GM18520 (cell line): Measurements from ENCODE around the gene INSR.
"Not testable (repeated sequence)": the region's sequence is repeated elsewhere in the genome, so short reads cannot be mapped to it uniquely, and the experiment has no call there.

Experiments
- ATAC-seq: cut with Tn5 transposase; IDR thresholded peaks from one replicate; pipeline ENCODE4 v1.9.1; 2021; ENCODE audit not compliant: unreplicated experiment

Gene INSR

GRCh38 chr19:7293762-7294557 is at the start of gene INSR:
INSR (minus strand) TSS chr19:7294414; CDS start chr19:7293891, 523 bp downstream.
- ATAC-seq, result peak; percentile 66

- no peak for ATAC-seq
These were observed 47.9 kb upstream of the INSR start for GRCh38 chr19:7342143-7342542.

DNA sequence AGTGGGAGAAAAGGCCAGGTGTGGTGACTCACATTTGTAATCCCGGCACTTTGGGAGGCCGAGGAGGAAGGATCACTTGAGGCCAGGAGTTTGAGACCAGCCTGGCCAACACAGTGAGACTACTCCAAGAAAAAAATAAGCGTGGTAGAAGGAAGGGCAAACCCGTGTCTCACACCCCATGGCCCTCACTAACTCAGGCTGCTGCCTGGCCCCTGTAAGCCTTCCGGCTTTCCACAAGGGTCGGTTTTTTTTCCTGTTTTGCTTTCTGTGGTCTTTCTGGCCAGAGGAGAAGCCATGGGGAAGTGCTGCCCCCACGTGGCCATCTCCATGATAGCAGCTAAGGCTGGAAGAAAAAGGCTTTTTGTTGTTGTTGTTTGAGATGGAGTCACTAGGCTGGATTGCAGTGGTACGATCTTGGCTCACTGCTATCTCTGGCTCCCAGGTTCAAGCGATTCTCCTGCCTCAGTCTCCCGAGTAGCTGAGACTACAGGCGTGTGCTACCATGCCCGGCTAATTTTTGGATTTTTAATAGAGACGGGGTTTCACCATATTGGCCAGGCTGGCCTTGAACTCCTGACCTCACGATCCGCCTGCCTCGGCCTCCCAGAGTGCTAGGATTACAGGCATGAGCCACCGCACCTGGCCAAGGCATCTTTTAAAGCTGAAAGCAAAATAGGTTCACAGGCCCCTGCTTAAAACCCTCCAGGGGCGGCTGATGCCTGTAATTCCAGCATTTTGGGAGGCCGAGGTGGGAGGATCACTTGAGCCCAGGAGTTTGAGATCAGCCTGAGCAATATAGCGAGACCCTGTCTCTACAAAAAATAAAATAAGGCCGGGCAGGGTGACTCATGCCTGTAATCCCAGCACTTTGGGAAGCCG is 47.0 kb upstream of the INSR start:
- ATAC-seq, result no peak

DNA sequence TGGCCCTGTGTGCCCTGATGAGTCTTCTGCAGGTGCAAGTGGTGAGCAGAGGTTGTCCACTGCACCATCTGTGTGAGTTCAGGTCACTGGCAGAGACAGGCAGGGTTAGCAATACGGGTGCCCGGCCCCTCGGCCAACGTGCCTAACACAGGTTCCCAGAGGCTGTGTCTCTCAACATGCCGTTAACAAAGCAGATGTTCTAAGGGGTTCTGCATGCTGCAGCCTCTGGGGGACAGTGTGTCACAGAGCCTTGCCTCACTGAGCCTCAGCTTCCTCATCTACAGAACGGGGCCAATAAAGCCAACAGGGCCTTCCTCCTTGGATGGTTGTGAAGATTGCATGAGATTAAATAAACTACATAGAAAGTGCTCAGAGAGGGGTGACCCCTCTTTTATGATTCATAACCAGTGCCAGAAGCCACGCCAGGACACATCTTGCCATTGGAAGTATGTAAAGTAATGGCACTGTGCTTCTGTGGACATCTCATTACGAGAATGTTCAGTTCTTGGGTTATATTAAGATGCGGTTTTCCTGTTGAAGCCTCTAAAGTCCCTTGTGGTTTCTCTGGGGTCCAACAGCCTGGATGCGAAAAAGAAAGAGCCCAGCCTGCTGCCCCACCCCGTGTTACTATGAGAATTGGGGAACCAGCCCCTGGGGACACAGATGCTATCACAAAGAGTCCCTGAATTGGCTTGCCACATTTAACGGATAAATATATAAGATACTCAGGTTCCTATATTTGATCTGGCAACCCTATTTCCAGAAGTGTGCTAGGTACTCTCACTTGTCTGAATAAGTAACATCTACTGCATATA is 43.4 kb upstream of the INSR start:
- ATAC-seq, result peak; percentile 61

DNA sequence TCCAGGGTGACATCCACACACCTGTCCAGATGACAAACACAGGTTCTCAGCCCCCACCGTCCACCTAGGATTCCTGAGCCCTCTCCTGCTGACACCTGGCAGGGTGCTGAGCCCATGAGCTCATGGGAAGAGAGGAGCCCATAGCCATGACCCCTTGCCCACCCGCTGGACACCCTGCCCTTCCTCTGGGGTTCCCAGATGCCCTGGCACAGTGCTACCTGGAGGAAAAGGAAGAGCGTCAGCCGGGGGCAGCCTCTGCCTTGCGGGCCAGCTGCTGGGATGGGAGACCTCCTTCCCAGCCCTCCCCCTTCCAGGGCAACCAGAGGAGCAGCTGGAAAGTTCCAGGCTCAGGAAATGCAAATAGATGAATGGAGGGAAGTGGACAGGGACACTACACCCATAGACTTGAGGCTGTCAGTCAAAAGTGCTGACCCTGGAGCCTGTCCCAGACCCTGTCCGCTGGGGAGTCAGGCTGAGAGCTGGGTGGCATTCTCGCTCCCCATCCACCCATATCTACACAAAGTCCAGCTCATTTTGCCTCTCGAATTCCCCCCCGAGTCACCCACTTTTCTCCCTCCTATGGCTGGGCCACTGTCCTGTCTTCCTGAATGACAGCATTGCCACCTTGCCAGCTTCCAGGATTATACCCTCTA is 42.2 kb upstream of the INSR start:
- no peak for ATAC-seq

DNA sequence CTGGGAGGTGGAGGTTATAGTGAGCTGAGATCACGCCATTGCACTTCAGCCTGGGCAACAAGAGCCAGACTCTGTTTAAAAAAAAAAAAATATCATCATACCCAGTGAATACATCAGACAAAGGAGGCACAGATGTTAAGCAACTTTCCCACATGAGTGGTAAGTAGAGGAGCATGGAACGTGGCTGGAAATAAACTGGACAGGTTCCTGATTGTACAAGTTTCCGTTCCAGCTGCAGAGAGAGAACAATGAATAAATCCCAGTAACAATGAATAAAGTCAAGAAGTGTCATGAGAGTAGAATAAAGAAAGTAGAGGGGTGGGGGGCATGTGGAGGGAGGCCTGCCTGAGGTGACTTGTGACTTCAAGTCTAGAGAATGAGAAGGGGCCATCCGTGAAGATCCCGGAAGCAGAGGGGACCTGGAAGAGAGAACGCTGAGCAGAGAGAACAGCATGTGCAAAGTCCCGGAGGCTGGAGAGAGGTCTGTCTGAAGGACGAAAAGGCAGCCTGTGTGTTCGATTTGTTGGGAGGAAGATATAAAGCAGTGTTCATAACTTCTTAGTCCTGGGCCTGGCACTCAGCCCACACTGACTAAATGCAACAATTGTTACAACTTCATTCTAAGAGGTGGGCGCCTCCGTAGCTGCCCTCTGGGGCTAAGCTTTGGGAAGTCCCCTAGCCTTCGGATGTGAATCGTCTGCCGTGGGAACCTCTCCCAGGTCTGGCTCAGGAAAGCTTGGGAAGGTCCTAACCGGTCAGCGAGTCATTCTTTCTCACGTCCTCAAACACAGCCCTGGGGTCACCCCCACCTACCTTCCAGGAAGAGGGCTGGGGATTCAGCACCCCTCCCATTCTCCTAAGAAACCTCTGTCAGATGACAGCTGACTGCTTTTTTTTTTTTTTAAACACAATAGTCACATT is 39.2 kb upstream of the INSR start:
- no peak for ATAC-seq

- ATAC-seq, result no peak
These were observed 37.2 kb upstream of the INSR start for GRCh38 chr19:7331446-7331845.

DNA sequence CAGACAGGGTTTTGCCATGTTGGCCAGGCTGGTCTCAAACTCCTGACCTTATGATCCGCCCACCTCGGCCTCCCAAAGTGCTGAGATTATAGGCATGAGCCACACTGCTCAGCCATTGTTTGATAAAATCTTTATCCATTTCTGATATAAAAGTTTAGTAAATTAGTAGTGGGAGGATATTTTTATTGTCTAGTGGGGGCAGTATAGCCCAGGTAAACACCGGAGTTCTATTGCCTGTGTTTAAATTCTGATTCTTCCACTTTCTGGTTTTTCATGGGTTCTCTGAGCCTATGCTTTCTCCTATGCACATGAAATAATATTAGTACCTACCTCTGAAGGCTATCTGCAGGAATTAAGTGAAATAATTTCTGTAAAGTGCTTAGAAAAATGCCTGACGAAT is 34.4 kb upstream of the INSR start:
- no peak for ATAC-seq

- ATAC-seq, result no peak
These were observed 33.6 kb upstream of the INSR start for GRCh38 chr19:7327802-7328201.

GRCh38 chr19:7326105-7326877 is 32.1 kb upstream of the INSR start:
- no peak for ATAC-seq

GRCh38 chr19:7318176-7318575 is 24.0 kb upstream of the INSR start:
- ATAC-seq, result no peak

DNA sequence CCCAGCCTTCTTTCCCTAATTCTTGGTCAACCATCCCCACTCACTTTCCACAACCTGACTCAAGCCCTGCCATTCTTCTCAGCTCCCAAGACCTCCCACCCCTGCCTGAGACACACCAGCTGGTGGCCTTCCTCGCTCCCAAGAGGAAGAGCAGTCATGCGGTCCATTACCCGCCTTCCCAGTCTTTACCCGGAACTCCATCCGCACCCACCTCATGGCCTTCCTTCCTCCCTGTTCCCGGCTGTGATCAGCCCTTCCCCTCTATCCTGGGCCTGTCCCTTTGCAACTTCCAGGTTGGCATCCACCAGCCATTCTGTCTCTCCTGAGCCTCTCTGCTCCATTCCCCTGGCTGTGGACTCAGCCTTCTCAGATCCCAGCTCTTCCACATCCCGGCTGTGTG is 18.6 kb upstream of the INSR start:
- ATAC-seq, result no peak

DNA sequence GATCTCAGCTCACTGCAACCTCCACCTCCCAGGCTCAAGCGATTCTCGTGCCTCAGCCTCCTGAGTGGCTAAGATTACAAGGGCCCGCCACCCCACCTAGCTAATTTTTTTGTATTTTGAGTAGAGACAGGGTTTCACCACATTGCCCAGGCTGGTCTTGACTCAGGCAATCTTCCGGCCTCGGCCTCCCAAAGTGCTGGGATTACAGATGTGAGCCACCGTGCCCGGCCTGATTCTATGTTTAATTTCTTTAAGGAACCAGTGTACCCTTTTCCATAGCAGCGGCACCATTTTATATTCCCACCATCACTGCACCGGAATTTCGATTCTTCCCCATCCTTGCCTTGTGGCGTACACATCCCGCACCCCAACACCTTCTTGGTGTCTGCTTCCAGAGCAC is 17.7 kb upstream of the INSR start:
- no peak for ATAC-seq

- ATAC-seq, result not testable (repeated sequence)
These were observed 14.1 kb upstream of the INSR start for GRCh38 chr19:7308327-7308726.

DNA sequence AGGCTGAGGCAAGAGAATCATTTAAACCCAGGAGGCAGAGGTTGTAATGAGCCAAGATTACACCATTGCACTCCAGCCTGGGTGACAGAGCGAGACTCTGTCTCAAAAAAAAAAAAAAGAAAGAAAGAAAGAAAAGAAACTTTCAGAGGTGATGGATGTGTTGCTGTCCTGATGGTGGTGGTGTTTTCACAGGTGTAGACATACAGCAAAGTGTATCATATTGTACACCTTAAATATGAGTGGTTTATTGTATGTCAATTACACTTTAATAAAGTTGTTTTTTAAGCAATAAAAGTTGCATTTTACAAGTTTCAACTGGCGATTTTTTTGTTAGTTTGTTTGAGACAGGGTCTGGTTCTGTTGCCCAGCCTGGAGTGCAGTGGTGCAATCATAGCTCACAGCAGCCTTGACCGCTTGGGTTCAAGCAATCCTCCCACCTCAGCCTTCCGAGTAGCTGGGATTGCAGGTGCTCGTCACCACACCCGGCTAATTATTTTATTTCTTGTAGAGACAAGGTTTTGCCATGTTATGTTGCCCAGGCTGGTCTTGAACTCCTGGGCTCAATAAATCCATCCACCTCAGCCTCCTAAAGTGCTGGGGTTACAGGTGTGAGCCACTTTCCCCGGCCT is 13.5 kb upstream of the INSR start:
- no peak for ATAC-seq

DNA sequence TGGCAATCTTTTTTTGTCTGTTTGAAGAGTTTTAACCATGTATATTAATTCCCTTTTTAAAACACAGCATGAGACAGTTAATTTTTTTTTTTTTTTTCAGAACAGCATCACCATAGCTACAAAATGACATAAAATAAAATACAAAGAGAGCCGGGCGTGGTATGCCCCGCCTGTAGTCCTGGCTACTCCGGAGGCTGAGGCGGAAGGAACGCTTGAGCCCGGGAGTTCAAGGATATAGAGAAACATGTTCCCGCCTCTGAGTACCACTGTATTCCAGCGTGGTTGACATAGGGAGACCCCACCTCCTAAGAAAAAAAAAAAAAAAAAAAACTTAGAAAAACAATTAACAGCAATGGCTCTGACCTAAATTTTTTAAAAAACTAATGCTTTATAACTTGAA is 10.0 kb upstream of the INSR start:
- no peak for ATAC-seq

- ATAC-seq, result no peak
These were observed 9.3 kb upstream of the INSR start for GRCh38 chr19:7303470-7303869.

DNA sequence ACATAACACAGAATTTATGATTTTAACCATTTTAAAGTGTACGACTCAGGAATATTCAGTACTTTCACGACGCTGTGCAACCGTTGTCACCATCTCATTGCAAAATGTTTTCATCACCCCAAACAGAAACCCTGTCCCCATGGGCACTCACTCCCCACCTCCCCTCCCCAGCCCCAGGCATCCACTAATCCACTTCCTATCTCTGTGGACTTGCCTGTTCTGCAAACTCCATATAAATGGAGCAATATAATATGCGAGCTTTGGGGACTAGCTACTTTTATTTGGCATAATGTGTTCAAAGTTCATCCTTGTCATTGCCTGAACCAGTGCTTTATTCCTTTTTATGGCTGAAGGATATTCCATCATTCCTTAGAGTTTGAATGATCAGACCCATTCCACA is 7.3 kb upstream of the INSR start:
- no peak for ATAC-seq

DNA sequence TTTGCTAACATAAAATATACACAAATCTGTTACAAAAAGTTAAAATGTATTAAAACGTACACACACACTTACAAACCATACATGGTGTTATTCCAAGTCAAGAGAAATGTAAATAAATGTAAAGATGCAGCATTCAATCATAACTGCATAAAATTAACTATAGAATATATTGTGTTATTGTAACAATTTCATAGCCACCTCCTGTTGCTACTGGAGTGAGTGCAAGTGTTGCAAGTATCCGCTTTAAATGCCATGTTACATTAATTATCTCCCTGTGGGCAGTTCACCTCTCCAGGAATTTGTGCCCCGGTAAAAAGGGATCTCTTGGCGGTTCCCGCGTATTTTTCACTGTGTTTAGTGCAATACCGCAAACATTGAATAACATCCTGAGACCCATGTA is 3.5 kb upstream of the INSR start:
- no peak for ATAC-seq
